Ascending aorta (tissue), 2 donors: ENCODE measurements around the gene SLC12A3. TPM values are rescaled to one million over a fixed set of nuclear protein-coding genes. Genes with fewer than 3 reads are reported as not detected.

Experiments
- DNase-seq, 2 donors: peaks; one replicate each; pipeline ENCODE4 v3.0.0-alpha.2; 2019; ENCODE audit warnings: low spot score in 2 of 2
- H3K27ac ChIP-seq, 2 donors: fragments of 200-600 bp; sonication (generic); one replicate each; pipeline ENCODE4 v1.5.1; 2016 to 2017; ENCODE audit warnings: mild to moderate bottlenecking in 1 of 2
- H3K27me3 ChIP-seq: fragments of 200-600 bp; sonication (generic); one replicate; pipeline ENCODE4 v1.5.1; 2017
- H3K36me3 ChIP-seq, 2 donors: fragments of 200-600 bp; sonication (generic); one replicate each; pipeline ENCODE4 v1.5.1; 2016
- H3K4me1 ChIP-seq, 2 donors: fragments of 200-600 bp; sonication (generic); one replicate each; pipeline ENCODE4 v1.5.1; 2016 to 2017; ENCODE audit warnings: mild to moderate bottlenecking in 1 of 2
- H3K4me3 ChIP-seq, 2 donors: fragments of 200-600 bp; sonication (generic); one replicate each; pipeline ENCODE4 v1.5.1; 2016 to 2017; ENCODE audit warnings: mild to moderate bottlenecking in 1 of 2
- H3K9me3 ChIP-seq, 2 donors: fragments of 200-600 bp; sonication (generic); one replicate each; pipeline ENCODE4 v1.5.1; 2016
- CTCF ChIP-seq, 3 experiments: fragments of 200-600 bp in 2 of 3; fragments of 450-650 bp in 1 of 3; sonication (generic) in 2 of 3; IDR thresholded peaks; one replicate each; pipeline ENCODE4 v1.5.1; 2016 to 2019; ENCODE audit warnings: antibody characterized with exemption in 3 of 3, mild to moderate bottlenecking in 1 of 3, moderate library complexity in 1 of 3
- intact Hi-C: fragments of 100-400 bp; cut with DNase I; formaldehyde crosslinking; loops from one replicate; pipeline ENCODE4 v1.15.1; 2023
- total RNA-seq: library from RNA; depleted of rRNA; stranded (reverse); fragments of >200 nt; gene quantifications from one replicate; pipeline ENCODE4 v1.1.0, GENCODE V29; 2016

The SLC12A3 gene
- total RNA-seq, 1 donor from 2014 or later, result not detected

- no peaks in the 10 kb centered on the region for H3K4me1 ChIP-seq
- TF ChIP-seq CTCF (IDR thresholded peaks at IDR 0.05), result no peak
- peaks cover 41 to 63% of the 10 kb centered on the region in 2 donors for H3K36me3 ChIP-seq
- no peak overlapping the region for H3K27ac ChIP-seq
- no peak overlapping the region for H3K4me3 ChIP-seq
- intact Hi-C loops, result no loop called here
- DNase-seq, result no peak
- H3K27me3 ChIP-seq, result no peaks in the 10 kb centered on the region
- H3K9me3 ChIP-seq, result no peaks in the 10 kb centered on the region
Observed at GRCh38 chr16:56833243-56833970, 31.6 kb upstream of the SLC12A3 start.

GRCh38 chr16:56835320-56835719 is 29.7 kb upstream of the SLC12A3 start:
- no peak for DNase-seq
- Histone ChIP-seq H3K36me3 (peaks cover 46 to 65% of the 10 kb centered on the region in 2 donors), H3K4me3 (no peak overlapping the region), H3K9me3 (no peaks in the 10 kb centered on the region), H3K4me1 (no peaks in the 10 kb centered on the region), H3K27ac (no peak overlapping the region), H3K27me3 (no peaks in the 10 kb centered on the region)
- no peak for TF ChIP-seq CTCF (IDR thresholded peaks at IDR 0.05)
- intact Hi-C loops, result no loop called here

- no peak for DNase-seq
- TF ChIP-seq CTCF (IDR thresholded peaks at IDR 0.05), result no peak
- Histone ChIP-seq H3K27me3 (no peaks in the 10 kb centered on the region), H3K4me1 (no peaks in the 10 kb centered on the region), H3K36me3 (peaks cover 44 to 64% of the 10 kb centered on the region in 2 donors), H3K9me3 (no peaks in the 10 kb centered on the region), H3K4me3 (no peak overlapping the region), H3K27ac (no peak overlapping the region)
- intact Hi-C loops, result no loop called here
Observed at GRCh38 chr16:56836410-56837230, 28.4 kb upstream of the SLC12A3 start.

- peaks cover 44 to 70% of the 10 kb centered on the region in 2 donors for H3K36me3 ChIP-seq
- no peak for TF ChIP-seq CTCF (IDR thresholded peaks at IDR 0.05)
- H3K4me3 ChIP-seq, result no peak overlapping the region
Observed at GRCh38 chr16:56838622-56839337, 26.2 kb upstream of the SLC12A3 start.

GRCh38 chr16:56841233-56841632 is 23.8 kb upstream of the SLC12A3 start:
- intact Hi-C loops, result no loop called here
- no peak overlapping the region for H3K27ac ChIP-seq
- no peak for TF ChIP-seq CTCF (IDR thresholded peaks at IDR 0.05)

More at GRCh38 chr16:56838622-56839337, 26.2 kb upstream of the SLC12A3 start:
- intact Hi-C loops, result no loop called here
- Histone ChIP-seq H3K27me3 (no peaks in the 10 kb centered on the region), H3K27ac (no peak overlapping the region), H3K9me3 (no peaks in the 10 kb centered on the region), H3K4me1 (no peaks in the 10 kb centered on the region)
- no peak for DNase-seq

More at GRCh38 chr16:56841233-56841632, 23.8 kb upstream of the SLC12A3 start:
- H3K36me3 ChIP-seq, result peaks cover 41 to 73% of the 10 kb centered on the region in 2 donors
- H3K4me1 ChIP-seq, result no peaks in the 10 kb centered on the region
- no peak for DNase-seq
- no peak overlapping the region for H3K4me3 ChIP-seq
- H3K27me3 ChIP-seq, result no peaks in the 10 kb centered on the region
- H3K9me3 ChIP-seq, result no peaks in the 10 kb centered on the region
